ENCODE measurements around the gene STXBP2.

STXBP2 gene

GRCh38 chr19:7602935-7603497 is 33.9 kb upstream of the STXBP2 start:
- no peak overlapping the region for H3K27ac ChIP-seq (ENCODE audit: insufficient read depth, low read length, poor library complexity, severe bottlenecking)
- DNase-seq, result no peak
- peaks cover 3% of the 10 kb centered on the region for H3K27me3 ChIP-seq (replicated peaks; ENCODE audit: control insufficient read depth, insufficient read depth, low read length, poor library complexity, severe bottlenecking)
- no peak overlapping the region for H3K4me3 ChIP-seq (ENCODE audit: insufficient read depth, low read depth, low read length, poor library complexity, severe bottlenecking)
- H3K36me3 ChIP-seq (ENCODE audit: control insufficient read depth, insufficient read depth, low read length), result no peaks in the 10 kb centered on the region
- H3K4me1 ChIP-seq (ENCODE audit: control insufficient read depth, insufficient read depth, low read length, poor library complexity, severe bottlenecking), result no peaks in the 10 kb centered on the region
- no peaks in the 10 kb centered on the region for H3K9me3 ChIP-seq (ENCODE audit: control insufficient read depth, low read length)

GRCh38 chr19:7603919-7604318 is 33.0 kb upstream of the STXBP2 start:
- H3K4me1 ChIP-seq (ENCODE audit: control insufficient read depth, insufficient read depth, low read length, poor library complexity, severe bottlenecking), result no peaks in the 10 kb centered on the region
- no peaks in the 10 kb centered on the region for H3K27me3 ChIP-seq (replicated peaks; ENCODE audit: control insufficient read depth, insufficient read depth, low read length, poor library complexity, severe bottlenecking)
- no peak overlapping the region for H3K4me3 ChIP-seq (ENCODE audit: insufficient read depth, low read depth, low read length, poor library complexity, severe bottlenecking)
- no peaks in the 10 kb centered on the region for H3K36me3 ChIP-seq (ENCODE audit: control insufficient read depth, insufficient read depth, low read length)
- H3K9me3 ChIP-seq (ENCODE audit: control insufficient read depth, low read length), result no peaks in the 10 kb centered on the region
- no peak overlapping the region for H3K27ac ChIP-seq (ENCODE audit: insufficient read depth, low read length, poor library complexity, severe bottlenecking)
- DNase-seq, result no peak

DNA sequence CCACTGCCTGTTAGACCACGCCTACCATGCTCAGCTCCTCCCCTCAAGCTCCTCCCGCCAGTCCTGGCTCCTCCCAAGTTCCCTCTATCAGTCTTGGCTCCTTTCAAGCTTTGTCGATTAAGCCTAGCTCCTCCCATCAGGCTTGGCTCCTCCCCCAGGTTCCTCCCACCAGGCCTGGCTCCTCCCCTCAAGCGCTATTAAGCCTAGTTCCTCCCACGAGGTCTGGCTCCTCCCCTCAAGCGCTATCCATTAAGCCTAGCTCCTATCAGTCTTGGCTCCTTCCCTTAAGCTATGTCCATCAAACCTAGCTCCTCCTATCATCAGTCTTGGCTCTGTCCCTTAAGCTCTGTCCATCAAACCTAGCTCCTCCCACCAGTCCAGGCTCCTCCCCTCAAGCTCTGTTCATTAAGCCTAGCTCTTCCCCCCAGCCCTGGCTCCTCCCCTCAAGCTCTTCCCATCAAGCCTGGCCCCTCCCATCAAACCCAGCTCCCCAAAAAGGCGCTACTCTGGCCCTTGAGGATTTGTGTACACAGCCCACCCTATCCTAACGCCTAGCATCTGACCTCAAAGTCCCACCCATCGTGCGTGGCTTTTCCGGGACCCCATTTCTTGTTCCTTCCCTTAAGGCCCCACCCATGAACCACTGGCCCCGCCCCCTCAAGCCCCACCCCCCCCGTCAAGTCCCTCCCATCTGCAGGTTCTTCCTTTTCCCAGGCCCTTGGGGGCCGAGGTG is 31.3 kb upstream of the STXBP2 start:
- Histone ChIP-seq H3K4me1 (ENCODE audit: control insufficient read depth, insufficient read depth, low read length, poor library complexity, severe bottlenecking) (no peaks in the 10 kb centered on the region), H3K4me3 (ENCODE audit: insufficient read depth, low read depth, low read length, poor library complexity, severe bottlenecking) (no peak overlapping the region), H3K36me3 (ENCODE audit: control insufficient read depth, insufficient read depth, low read length) (no peaks in the 10 kb centered on the region), H3K9me3 (ENCODE audit: control insufficient read depth, low read length) (no peaks in the 10 kb centered on the region), H3K27me3 (replicated peaks; ENCODE audit: control insufficient read depth, insufficient read depth, low read length, poor library complexity, severe bottlenecking) (no peaks in the 10 kb centered on the region), H3K27ac (ENCODE audit: insufficient read depth, low read length, poor library complexity, severe bottlenecking) (no peak overlapping the region)
- no peak for DNase-seq

DNA sequence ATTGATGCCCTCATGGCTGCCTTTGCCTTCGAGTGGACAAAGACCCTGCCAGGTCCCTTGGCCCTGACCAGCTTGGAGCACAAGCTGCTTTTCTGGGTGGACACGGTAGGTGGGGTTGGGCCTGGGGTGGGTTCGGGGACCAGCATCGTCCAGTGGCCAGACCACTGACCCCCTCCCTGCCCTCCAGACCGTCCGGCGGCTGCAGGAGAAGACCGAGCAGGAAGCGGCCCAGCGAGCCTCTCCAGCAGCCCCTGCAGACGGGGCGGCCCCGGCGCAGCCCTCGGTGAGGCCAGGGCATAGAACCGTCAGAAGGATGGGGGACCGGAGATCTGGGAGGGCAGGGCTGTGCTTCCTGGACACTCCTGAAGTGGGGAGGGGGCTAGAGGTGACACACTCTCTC is 30.6 kb upstream of the STXBP2 start:
- no peaks in the 10 kb centered on the region for H3K36me3 ChIP-seq (ENCODE audit: control insufficient read depth, insufficient read depth, low read length)
- no peak overlapping the region for H3K27ac ChIP-seq (ENCODE audit: insufficient read depth, low read length, poor library complexity, severe bottlenecking)
- no peaks in the 10 kb centered on the region for H3K9me3 ChIP-seq (ENCODE audit: control insufficient read depth, low read length)
- H3K27me3 ChIP-seq (replicated peaks; ENCODE audit: control insufficient read depth, insufficient read depth, low read length, poor library complexity, severe bottlenecking), result no peaks in the 10 kb centered on the region
- H3K4me3 ChIP-seq (ENCODE audit: insufficient read depth, low read depth, low read length, poor library complexity, severe bottlenecking), result no peak overlapping the region
- H3K4me1 ChIP-seq (ENCODE audit: control insufficient read depth, insufficient read depth, low read length, poor library complexity, severe bottlenecking), result no peaks in the 10 kb centered on the region
- DNase-seq, result no peak

GRCh38 chr19:7607212-7607873 is 29.6 kb upstream of the STXBP2 start:
- Histone ChIP-seq H3K4me1 (ENCODE audit: control insufficient read depth, insufficient read depth, low read length, poor library complexity, severe bottlenecking) (no peaks in the 10 kb centered on the region), H3K27me3 (replicated peaks; ENCODE audit: control insufficient read depth, insufficient read depth, low read length, poor library complexity, severe bottlenecking) (no peaks in the 10 kb centered on the region), H3K36me3 (ENCODE audit: control insufficient read depth, insufficient read depth, low read length) (no peaks in the 10 kb centered on the region), H3K27ac (ENCODE audit: insufficient read depth, low read length, poor library complexity, severe bottlenecking) (no peak overlapping the region), H3K9me3 (ENCODE audit: control insufficient read depth, low read length) (no peaks in the 10 kb centered on the region), H3K4me3 (ENCODE audit: insufficient read depth, low read depth, low read length, poor library complexity, severe bottlenecking) (no peak overlapping the region)
- no peak for DNase-seq

- H3K27me3 ChIP-seq (replicated peaks; ENCODE audit: control insufficient read depth, insufficient read depth, low read length, poor library complexity, severe bottlenecking), result no peaks in the 10 kb centered on the region
- DNase-seq, result no peak
- H3K4me3 ChIP-seq (ENCODE audit: insufficient read depth, low read depth, low read length, poor library complexity, severe bottlenecking), result no peak overlapping the region
- no peaks in the 10 kb centered on the region for H3K4me1 ChIP-seq (ENCODE audit: control insufficient read depth, insufficient read depth, low read length, poor library complexity, severe bottlenecking)
- no peaks in the 10 kb centered on the region for H3K36me3 ChIP-seq (ENCODE audit: control insufficient read depth, insufficient read depth, low read length)
- no peaks in the 10 kb centered on the region for H3K9me3 ChIP-seq (ENCODE audit: control insufficient read depth, low read length)
- no peak overlapping the region for H3K27ac ChIP-seq (ENCODE audit: insufficient read depth, low read length, poor library complexity, severe bottlenecking)
Observed at GRCh38 chr19:7607874-7608560, 28.9 kb upstream of the STXBP2 start.

DNA sequence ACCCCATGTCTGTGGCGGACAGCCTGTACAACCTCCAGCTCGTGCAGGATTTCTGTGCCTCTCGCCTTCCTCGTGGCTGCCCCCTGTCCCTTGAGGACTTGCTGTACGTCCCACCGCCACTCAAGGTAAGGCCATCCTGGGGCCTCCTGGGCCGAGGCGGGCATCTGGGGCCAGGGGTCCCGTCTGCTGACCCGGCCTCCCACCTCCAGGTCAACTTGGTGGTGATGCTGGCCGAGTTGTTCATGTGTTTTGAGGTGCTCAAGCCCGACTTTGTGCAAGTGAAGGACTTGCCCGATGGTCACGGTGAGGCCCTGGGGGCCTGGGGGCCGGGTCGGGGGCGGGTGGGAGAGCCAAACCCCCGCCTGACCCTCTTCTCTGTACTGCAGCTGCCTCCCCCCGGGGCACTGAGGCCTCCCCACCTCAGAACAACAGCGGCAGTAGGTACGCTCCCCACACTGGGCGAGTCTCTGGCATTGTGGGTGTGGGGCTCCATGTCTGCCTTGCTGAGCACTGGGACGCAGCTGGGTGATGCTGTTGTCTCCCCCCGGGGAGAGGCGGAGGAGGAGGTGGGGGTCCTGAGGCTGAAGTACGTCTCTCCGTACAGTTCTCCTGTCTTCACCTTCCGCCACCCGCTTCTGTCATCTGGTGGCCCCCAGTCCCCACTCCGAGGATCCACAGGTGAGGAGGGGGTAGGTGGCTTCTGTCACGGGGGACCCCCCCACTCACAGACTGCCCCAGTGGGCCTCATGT is 26.2 kb upstream of the STXBP2 start:
- no peaks in the 10 kb centered on the region for H3K36me3 ChIP-seq (ENCODE audit: control insufficient read depth, insufficient read depth, low read length)

DNA sequence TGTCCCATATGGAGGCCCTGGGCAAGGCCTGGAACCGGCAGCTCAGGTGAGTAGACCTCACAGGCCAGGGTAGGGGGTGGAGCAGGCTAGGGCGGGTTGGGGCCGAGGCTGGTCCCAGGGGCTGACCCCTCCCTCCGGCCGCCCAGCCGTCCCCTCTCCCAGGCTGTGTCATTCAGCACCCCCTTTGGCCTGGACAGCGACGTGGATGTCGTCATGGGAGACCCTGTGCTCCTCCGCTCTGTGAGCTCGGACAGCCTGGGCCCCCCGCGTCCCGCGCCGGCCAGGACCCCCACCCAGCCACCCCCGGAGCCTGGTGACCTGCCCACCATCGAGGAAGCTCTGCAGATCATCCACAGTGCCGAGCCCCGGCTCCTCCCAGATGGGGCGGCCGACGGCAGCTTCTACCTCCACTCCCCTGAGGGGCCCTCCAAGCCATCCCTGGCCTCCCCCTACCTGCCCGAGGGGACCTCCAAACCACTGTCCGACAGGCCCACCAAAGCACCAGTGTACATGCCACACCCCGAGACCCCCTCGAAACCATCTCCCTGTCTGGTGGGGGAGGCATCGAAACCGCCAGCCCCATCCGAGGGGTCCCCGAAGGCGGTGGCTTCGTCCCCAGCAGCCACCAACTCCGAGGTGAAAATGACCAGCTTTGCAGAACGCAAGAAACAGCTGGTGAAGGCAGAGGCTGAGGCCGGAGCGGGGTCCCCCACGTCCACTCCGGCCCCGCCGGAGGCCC is 25.2 kb upstream of the STXBP2 start:
- DNase-seq, result no peak
- Histone ChIP-seq H3K27ac (ENCODE audit: insufficient read depth, low read length, poor library complexity, severe bottlenecking) (no peak overlapping the region), H3K4me1 (ENCODE audit: control insufficient read depth, insufficient read depth, low read length, poor library complexity, severe bottlenecking) (no peaks in the 10 kb centered on the region), H3K4me3 (ENCODE audit: insufficient read depth, low read depth, low read length, poor library complexity, severe bottlenecking) (no peak overlapping the region), H3K36me3 (ENCODE audit: control insufficient read depth, insufficient read depth, low read length) (no peaks in the 10 kb centered on the region), H3K9me3 (ENCODE audit: control insufficient read depth, low read length) (no peaks in the 10 kb centered on the region), H3K27me3 (replicated peaks; ENCODE audit: control insufficient read depth, insufficient read depth, low read length, poor library complexity, severe bottlenecking) (no peaks in the 10 kb centered on the region)

More for the DNA sequence above, 26.2 kb upstream of the STXBP2 start:
- H3K27ac ChIP-seq (ENCODE audit: insufficient read depth, low read length, poor library complexity, severe bottlenecking), result no peak overlapping the region
- H3K27me3 ChIP-seq (replicated peaks; ENCODE audit: control insufficient read depth, insufficient read depth, low read length, poor library complexity, severe bottlenecking), result no peaks in the 10 kb centered on the region
- no peaks in the 10 kb centered on the region for H3K4me1 ChIP-seq (ENCODE audit: control insufficient read depth, insufficient read depth, low read length, poor library complexity, severe bottlenecking)
- no peaks in the 10 kb centered on the region for H3K9me3 ChIP-seq (ENCODE audit: control insufficient read depth, low read length)
- DNase-seq, result no peak
- H3K4me3 ChIP-seq (ENCODE audit: insufficient read depth, low read depth, low read length, poor library complexity, severe bottlenecking), result no peak overlapping the region
